HG03460 (cell line): Measurements from ENCODE around the gene MMP20.
A peak's percentile ranks its signal among the peaks of the same experiment; 100 is the strongest.

Experiments used
- ATAC-seq: cut with Tn5 transposase; IDR thresholded peaks from one replicate; pipeline ENCODE4 v1.9.1; 2021; ENCODE audit not compliant: unreplicated experiment

The MMP20 gene

DNA sequence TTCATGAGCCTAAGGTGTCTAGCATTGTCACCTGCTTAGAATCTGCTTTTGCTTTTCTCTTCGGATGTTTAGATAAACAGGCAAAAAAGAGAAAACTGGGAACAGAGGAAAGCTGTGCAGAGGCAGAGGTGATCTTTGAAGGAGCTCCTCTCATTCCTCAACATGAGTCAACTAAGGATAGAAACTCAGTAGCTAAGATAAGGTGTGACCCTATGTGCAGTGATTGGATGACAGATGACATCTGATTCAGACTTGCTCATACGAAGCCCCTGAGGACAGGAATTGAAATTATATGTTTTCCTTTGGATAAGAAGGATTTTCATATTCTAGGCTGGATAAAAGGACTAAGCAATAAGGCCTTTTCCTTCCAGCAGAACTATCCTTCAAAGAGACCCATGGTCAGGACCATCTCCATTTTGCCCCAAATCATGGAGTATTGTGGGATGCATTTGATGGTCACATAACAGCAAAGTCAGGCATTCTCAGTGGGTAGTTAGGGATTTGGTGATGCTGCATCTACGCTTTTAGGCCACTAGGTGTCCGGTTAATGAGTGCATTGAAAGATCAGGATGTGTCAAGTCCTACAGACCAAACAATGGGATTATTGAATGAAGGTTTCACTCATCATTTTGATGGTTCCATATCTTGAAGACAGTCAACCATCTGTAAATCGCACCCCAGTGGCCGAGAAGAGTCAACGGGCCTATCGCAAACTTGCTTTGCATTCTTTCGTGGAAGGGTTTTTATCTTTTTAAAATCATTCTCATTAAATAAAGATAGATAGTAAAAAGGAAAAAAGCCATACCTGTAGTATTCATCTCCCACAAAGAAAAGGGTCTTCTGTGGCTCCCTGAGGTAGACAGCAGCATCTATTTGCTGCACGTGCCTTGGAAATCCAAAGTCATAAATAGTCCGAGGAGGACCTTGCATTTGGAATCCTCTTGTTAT, 32.2 kb downstream of the MMP20 start:
- ATAC-seq: no peak

- no peak for ATAC-seq
Observed at GRCh38 chr11:102592131-102592530, 33.0 kb downstream of the MMP20 start.

DNA sequence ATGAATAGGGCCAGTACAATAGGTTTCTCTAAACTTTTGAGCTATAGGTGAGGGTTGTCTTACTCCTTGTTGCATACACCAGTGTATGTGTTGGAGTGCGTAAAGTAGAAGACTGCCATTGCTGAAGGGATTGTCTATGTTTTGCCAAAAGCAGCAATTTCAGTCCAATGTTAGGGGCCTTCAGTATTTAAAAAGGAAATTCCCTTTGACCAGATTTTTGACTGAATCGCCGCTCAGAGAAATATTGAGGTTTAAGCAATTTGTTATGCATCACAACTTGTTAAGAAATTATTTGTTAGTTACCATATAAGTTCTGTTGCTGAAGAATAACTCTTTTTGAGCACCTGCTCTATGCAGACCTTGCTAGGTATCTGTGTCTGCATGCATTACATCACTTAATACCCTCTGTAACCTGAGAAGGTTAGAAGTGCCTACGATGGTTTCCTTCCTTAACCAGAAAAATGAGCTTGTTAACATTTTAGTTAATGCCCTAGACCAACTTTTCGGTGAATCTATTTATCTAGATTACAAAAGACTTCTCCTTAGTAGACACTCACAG, 33.9 kb downstream of the MMP20 start:
- no peak for ATAC-seq

- no peak for ATAC-seq
Observed at GRCh38 chr11:102590276-102591049, 34.7 kb downstream of the MMP20 start.

- ATAC-seq: peak; percentile 65
Observed at GRCh38 chr11:102589047-102589459, 36.1 kb downstream of the MMP20 start.

DNA sequence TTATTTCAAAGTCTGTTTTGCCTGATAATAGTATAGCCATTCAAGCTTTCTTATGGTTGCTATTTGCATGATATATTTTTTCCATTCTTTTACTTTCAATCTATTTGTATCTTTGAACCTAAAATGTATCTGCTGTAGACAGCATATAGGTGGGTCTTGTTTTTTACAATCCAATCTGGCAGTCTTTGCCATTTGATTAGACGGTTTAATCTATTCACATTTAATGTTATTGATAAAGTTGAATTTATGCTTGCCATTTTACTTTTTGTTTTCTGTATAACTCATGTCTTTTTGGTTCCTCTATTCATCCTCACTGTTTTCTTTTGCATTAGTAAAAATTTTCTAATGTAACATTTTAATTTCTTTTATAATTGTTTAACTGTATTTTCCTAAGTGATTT, 37.4 kb downstream of the MMP20 start:
- ATAC-seq: no peak

GRCh38 chr11:102583141-102583873, 41.8 kb downstream of the MMP20 start:
- ATAC-seq: no peak

GRCh38 chr11:102582140-102582539, 43.0 kb downstream of the MMP20 start:
- no peak for ATAC-seq

DNA sequence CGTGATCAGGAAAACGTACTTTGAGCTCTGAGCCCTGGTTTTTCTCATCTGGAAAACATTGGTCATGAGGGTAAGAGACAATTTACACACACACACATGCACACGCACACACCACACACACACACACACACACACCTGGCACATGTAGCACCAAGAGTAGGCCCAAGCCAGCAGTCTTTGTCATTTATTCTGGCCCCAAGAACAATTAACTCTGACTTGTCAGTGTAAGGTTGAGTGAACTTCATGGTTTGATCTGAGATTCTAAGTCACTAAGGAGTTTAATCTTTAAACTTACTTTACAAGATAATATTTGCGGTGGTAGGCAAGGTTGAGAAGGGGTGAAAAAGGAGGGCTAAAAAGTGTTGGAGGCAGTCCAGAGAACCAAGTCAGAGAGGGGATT, 44.1 kb downstream of the MMP20 start:
- ATAC-seq: no peak

- no peak for ATAC-seq
Observed at GRCh38 chr11:102580185-102580951, 44.8 kb downstream of the MMP20 start.

DNA sequence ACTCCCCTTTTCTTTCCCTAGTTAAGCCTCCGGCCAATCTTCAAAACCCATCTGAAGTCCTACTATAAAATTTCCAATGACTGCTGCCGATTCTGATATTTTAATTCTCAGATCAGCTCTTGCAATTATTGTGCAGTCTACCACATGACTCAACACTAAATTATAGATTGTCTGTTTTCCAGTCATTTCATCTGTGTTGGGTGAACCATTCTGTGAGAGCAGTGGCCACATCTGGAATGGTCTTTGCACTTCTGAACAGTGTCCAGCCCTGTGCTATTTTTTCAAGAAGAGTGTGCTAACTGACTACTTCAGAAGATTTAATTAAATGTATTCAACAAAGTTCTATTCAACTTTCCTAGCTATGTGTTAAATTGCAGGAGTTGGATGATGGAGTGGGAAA, 47.4 kb downstream of the MMP20 start:
- no peak for ATAC-seq

DNA sequence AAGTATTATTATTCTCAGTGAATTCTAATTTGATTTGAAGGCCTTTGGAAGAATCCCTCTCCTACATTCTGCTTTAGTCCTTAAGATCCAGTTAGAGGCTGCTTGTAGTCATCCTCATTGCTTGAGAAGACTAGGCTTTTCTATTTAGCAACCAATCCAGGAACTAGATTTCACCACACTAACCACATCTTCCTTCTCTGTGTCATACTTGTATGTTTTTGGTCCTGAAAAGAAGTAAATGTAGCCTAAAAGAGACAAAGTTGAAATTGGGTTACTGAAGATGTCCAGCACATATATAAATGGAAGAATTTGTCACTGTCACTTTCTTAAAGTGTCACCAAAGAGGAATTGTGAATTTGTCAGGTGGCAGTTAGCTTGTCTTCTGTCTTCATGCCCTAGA, 48.0 kb downstream of the MMP20 start:
- ATAC-seq: peak; percentile 52

DNA sequence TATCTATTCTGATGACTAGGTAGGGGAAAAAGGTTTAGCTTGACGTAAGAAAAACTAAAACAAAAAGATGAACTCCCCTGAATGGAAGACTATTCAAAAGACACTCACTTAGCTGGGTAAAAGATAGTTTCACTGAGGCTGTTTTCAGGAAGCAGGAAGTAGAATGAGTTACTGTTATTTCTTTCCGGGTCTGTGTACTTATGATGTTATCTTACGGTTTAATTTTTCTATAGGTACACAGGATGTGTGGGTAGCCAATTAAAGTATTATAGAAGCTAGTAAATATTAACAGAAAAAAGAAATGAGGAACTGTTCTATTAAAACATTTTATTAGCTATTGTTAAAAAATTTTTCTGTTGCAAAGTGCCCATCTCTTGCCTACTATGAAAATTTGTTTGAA, 48.8 kb downstream of the MMP20 start:
- ATAC-seq: no peak

- no peak for ATAC-seq
Observed at GRCh38 chr11:102575012-102575411, 50.1 kb downstream of the MMP20 start.

GRCh38 chr11:102573851-102574250, 51.3 kb downstream of the MMP20 start:
- no peak for ATAC-seq

GRCh38 chr11:102572554-102573220, 52.4 kb downstream of the MMP20 start:
- no peak for ATAC-seq

DNA sequence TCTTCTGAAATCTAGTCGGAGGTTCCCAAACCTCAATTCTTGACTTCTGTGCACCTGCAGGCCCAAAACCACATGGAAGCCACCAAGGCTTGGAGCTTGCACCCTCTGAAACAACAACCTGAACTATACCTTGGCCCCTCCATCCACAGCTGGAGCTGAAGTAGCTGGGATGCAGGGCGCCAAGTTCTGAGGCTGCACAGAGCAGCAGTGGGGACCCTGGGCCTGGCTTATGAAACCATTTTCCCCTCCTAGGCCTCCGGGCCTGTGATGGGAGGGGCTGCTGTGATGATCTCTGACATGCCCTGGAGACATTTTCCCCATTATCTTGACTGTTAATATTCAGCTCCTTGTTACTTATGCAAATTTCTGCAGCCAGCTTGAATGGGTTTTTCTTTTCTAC, 56.3 kb downstream of the MMP20 start:
- ATAC-seq: no peak

GRCh38 chr11:102566112-102566511, 59.0 kb downstream of the MMP20 start:
- no peak for ATAC-seq

GRCh38 chr11:102564110-102564509, 61.0 kb downstream of the MMP20 start:
- ATAC-seq: peak; percentile 58

DNA sequence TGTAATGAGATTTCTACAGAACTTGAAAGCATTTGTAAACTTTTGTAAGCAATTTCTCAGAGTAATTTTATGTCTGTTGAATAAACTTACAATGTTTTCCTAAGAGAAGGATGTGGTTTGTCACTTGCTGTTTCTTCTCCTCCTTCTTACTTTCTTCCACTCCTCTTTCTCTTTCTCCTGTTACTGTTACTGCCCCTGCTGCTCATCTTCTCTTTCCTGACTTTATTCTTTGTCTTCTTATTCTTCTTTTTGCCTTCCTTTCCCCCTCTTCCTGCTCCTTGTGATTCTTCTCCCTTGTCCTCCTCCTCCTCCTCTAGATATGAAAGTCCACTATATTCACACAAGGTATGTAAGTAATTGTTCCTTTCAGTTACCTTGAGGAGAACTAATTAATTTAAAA, 63.5 kb downstream of the MMP20 start:
- no peak for ATAC-seq
